Esophagus muscularis mucosa (tissue), 4 donors: ENCODE data around the gene MPST.

Source experiments
- CTCF ChIP-seq, 3 experiments: fragments of 200-600 bp in 2 of 3; fragments of 450-650 bp in 1 of 3; sonication (generic) in 2 of 3; IDR thresholded peaks; one replicate each; pipeline ENCODE4 v1.5.1; 2017 to 2019; ENCODE audit warnings: antibody characterized with exemption in 3 of 3, mild to moderate bottlenecking in 2 of 3, moderate library complexity in 1 of 3
- EP300 ChIP-seq: sonication (generic); formaldehyde crosslinking; IDR thresholded peaks from one replicate; pipeline ENCODE4 v1.6.1; 2017; ENCODE audit warnings: antibody characterized with exemption
- POLR2A ChIP-seq: fragments of 450-650 bp; IDR thresholded peaks from one replicate; pipeline ENCODE4 v1.6.1; 2017; ENCODE audit warnings: antibody characterized with exemption, moderate library complexity, mild to moderate bottlenecking, low read depth
- POLR2AphosphoS5 ChIP-seq, 2 donors: sonication (generic); formaldehyde crosslinking; IDR thresholded peaks; one replicate each; pipeline ENCODE4 v1.6.1; 2017; ENCODE audit warnings: antibody characterized with exemption in 2 of 2

- TF ChIP-seq POLR2A (no peak), CTCF (IDR thresholded peaks at IDR 0.05) (no peak), EP300 (no peak), POLR2AphosphoS5 (IDR thresholded peaks at IDR 0.05) (no peak)
Observed at GRCh38 chr22:36971341-36972125, 48.0 kb upstream of the MPST start.
